RWPE1 (cell line): Measurements from ENCODE around the gene ARPIN.
"Not testable (repeated sequence)": the region's sequence is repeated elsewhere in the genome, so short reads cannot be mapped to it uniquely, and the experiment has no call there.

Experiments
- CTCF ChIA-PET: fragments of 350-600 bp; sonication (Branson Sonifier 250); formaldehyde crosslinking; extraction: SDS; loops from one replicate; lab custom pipeline; 2021; lab: Yijun Ruan, JAX
- POLR2A ChIA-PET: fragments of 400-600 bp; formaldehyde crosslinking; extraction: SDS; loops from one replicate; lab custom pipeline; 2020; ENCODE audit warnings: antibody characterized with exemption; ENCODE audit not compliant: low non-redundant PET; lab: Yijun Ruan, JAX
- DNase-seq: peaks from one replicate; pipeline ENCODE4 v3.0.0; 2012; ENCODE audit warnings: low spot score
- H3K27ac ChIP-seq: fragments of 450-650 bp; 2 replicates; pipeline ENCODE4 v1.5.1; 2017
- TF ChIP-seq, protein P1 (sequence below): fragments of 450-650 bp; conservative IDR thresholded peaks from 2 replicates; pipeline ENCODE4 v1.5.1; 2017; ENCODE audit warnings: low read depth, mild to moderate bottlenecking

ARPIN gene

GRCh38 chr15:89898614-89899294 lies 14.0 kb downstream of the ARPIN start:
- peak overlapping the region; percentile 20; the same call in 1 of the 2 replicates for H3K27ac ChIP-seq
- TF ChIP-seq, protein P1, sequence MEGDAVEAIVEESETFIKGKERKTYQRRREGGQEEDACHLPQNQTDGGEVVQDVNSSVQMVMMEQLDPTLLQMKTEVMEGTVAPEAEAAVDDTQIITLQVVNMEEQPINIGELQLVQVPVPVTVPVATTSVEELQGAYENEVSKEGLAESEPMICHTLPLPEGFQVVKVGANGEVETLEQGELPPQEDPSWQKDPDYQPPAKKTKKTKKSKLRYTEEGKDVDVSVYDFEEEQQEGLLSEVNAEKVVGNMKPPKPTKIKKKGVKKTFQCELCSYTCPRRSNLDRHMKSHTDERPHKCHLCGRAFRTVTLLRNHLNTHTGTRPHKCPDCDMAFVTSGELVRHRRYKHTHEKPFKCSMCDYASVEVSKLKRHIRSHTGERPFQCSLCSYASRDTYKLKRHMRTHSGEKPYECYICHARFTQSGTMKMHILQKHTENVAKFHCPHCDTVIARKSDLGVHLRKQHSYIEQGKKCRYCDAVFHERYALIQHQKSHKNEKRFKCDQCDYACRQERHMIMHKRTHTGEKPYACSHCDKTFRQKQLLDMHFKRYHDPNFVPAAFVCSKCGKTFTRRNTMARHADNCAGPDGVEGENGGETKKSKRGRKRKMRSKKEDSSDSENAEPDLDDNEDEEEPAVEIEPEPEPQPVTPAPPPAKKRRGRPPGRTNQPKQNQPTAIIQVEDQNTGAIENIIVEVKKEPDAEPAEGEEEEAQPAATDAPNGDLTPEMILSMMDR: peak; percentile 88
- ChIA-PET CTCF (interaction anchor here (0.6 to 2.3 kb wide), 16 partner anchors 11 to 190 kb away, joined by 3 to 23 read pairs (median 4); no protein-coding TSS in a partner anchor), POLR2A (no interaction called here)
- peak; percentile 90 for DNase-seq

GRCh38 chr15:89898146-89898545 lies 14.6 kb downstream of the ARPIN start:
- ChIA-PET POLR2A (interaction anchor here (0.5 kb wide), 1 partner anchor 68 kb away, joined by 3 read pairs; no protein-coding TSS in a partner anchor), CTCF (interaction anchor here (0.6 to 2.3 kb wide), 15 partner anchors 12 to 190 kb away, joined by 3 to 23 read pairs (median 4); no protein-coding TSS in a partner anchor)
- H3K27ac ChIP-seq: no peak overlapping the region
- TF ChIP-seq, protein P1: no peak
- no peak for DNase-seq

GRCh38 chr15:89893696-89894447 lies 18.9 kb downstream of the ARPIN start, which contains the start of gene AP3S2:
TSS of gene AP3S2 (minus strand) at chr15:89893994. CDS start at chr15:89893949, 45 bp downstream.
- TF ChIP-seq, protein P1: no peak
- H3K27ac ChIP-seq: peak within 1 kb of the TSS; percentile 93
- ChIA-PET CTCF (interaction anchor here (0.6 to 1.3 kb wide), 6 partner anchors 19 to 283 kb away, joined by 3 to 5 read pairs (median 4); no protein-coding TSS in a partner anchor), POLR2A (interaction anchor here (0.7 to 1.2 kb wide), 4 partner anchors 108 to 218 kb away, joined by 3 to 7 read pairs (median 4); no protein-coding TSS in a partner anchor)
- DNase-seq: peak; percentile 92

DNA sequence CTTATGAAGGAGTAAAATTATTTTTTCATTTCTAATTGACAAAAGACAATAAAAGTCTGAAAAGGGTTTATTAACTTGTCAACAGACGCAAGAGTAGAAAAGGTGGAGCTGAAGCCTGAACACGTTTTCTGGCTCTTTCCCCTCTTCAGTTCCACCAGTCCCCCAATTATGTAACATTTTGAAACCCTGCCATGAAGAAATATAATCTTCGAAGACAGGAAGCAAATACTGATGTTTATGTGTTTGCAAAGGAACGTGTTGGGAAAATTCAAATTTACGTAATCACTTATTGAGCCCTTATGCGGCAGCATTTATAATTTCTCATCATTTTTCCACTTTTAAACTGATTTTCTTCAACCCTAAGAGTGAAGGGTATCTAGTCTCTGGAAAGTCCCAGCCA lies 19.7 kb downstream of the ARPIN start:
- DNase-seq: no peak
- ChIA-PET CTCF (no interaction called here), POLR2A (no interaction called here)
- peak overlapping the region; percentile 93 for H3K27ac ChIP-seq
- TF ChIP-seq, protein P1: no peak

DNA sequence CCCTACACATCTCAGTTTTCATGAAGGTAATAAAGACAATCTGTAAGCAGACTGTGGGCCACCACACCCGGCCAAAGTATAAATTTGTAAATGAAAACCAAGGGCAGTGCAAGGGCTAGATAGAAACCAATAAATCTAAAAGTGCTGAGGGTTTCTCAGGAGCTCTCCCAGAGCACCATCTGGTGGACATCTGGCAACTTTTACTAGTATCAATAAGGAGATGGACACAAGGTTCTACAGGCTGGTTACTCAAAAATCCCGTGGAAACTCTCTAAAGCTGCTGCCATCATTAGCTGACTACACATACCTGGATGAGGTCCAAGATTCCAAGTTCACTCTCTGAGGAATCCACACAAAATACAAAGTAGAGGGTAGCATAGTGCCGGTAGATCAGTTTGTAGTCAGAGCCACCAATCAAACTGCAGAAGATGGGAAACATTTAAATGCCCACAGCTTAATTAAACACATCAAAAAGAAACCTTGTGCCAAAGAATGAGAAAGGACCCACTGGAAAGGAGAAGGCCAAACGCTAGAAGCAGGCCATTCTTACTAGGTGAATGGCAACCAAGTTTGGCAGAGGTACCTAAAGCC lies 24.4 kb downstream of the ARPIN start:
- peak; percentile 30 for DNase-seq
- CTCF ChIA-PET: interaction anchor here (0.5 to 3.2 kb wide), 14 partner anchors 10 to 233 kb away, joined by 3 to 18 read pairs (median 3); partner anchors contain the start of gene ARPIN
- no peak overlapping the region for H3K27ac ChIP-seq
- TF ChIP-seq, protein P1: peak; percentile 45
- POLR2A ChIA-PET: no interaction called here

DNA sequence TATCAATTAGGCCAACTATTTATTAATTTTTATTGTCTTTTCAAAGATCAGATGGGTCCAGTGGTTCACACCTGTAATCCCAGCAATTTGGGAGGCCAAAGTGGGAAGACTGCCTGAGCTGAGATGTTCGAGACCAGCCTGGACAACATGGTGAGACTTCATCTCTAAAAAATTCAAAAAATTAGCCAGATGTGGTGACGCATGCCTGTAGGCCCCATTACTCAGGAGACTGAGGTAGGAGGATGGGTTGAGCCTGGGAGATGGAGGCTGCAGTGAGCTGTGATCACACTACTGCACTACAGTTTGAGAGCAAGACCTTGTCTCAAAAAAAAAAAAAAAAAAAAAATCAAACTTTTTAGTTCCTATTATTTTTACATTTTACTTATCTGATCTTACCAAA lies 27.1 kb downstream of the ARPIN start:
- ChIA-PET POLR2A (no interaction called here), CTCF (interaction anchor here (0.7 to 1.1 kb wide), 2 partner anchors 11 to 81 kb away, joined by 3 to 6 read pairs; no protein-coding TSS in a partner anchor)
- TF ChIP-seq, protein P1: no peak
- DNase-seq: no peak
- no peak overlapping the region for H3K27ac ChIP-seq

DNA sequence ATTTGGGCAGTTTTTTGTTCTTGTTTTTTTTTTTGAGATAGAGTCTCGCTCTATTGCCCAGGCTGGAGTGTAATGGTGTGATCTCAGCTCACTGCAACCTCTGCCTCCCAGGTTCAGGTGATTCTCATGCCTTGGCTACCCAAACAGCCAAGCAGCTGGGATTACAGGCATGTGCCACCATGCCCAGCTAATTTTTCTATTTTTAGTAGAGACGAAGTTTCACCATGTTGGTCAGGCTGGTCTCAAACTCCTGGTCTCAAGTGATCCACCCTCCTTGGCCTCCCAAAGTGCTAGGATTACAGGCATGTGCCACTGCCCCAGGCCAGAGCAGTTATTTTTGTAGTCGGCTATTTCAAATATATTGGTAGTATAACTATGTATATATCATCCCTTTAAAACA lies 27.6 kb downstream of the ARPIN start:
- POLR2A ChIA-PET, DNase-seq, H3K27ac ChIP-seq: not testable (repeated sequence)
- CTCF ChIA-PET: interaction anchor here (0.7 to 1.1 kb wide), 2 partner anchors 10 to 82 kb away, joined by 3 to 6 read pairs; no protein-coding TSS in a partner anchor
